C1 segment of cervical spinal cord (tissue), 14 donors: ENCODE measurements around the gene ERICH6.

Experiments used
- DNase-seq, 14 donors: peaks; one replicate each; lab custom pipeline; 2025; lab: John Stamatoyannopoulos, UW

The ERICH6 gene

DNA sequence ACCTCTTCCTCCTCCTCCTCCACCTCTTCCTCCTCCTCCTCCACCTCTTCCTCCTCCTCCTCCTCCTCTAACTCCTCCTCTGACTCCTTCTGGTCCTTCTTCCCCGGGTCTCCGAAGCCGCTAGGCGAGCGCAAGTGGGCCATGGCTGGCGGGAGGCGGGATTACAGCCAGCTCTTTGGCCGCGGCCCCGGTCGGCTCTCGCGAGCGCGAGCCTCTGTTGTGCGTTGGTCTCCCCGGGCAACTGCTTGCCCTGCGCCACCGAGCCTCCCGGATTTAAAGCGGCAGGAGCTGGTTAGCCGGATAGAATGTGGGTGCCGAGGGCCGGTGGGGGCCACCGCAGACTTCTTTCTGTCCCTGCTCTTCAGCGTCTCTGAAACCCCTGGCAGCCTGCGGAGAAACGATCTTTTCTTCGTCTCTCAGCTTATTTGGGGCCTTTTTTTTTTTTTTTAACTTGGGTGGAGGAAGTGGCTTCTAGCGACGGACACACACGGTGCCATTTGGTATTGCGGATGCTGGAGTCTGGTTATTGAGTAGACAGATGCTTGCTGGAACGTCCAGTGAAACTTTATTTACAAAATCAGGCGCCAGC is at the start of gene ERICH6:
ERICH6 (minus strand) TSS at position 165 of the 589 bp plus-strand sequence; CDS start at position 143, 22 bp downstream.
- DNase-seq = peak; percentile 14 to 87 (median 80)

DNA sequence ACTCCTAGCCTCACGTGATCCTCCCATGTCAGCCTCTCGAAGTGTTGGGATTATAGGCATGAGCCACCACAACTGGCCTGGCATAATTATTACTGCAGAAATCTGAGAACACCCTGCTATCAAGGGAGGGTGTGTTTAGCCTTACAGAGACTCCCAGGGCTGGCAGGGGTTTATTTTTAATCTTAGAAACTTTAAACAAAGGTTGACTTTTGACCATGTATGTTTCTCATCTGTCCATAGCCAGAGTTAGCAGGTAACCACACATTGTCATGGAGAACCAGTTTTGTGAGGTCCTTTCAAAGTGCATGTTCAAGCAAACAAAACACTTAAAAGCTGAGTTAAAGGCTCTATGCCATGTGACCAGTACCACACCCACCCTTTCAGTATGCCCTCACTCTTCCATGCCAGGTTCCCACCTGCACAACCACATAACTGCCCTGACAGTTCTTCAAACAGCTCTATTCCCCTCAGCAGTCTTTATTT is 48.1 kb upstream of the ERICH6 start:
- no peak for DNase-seq

DNA sequence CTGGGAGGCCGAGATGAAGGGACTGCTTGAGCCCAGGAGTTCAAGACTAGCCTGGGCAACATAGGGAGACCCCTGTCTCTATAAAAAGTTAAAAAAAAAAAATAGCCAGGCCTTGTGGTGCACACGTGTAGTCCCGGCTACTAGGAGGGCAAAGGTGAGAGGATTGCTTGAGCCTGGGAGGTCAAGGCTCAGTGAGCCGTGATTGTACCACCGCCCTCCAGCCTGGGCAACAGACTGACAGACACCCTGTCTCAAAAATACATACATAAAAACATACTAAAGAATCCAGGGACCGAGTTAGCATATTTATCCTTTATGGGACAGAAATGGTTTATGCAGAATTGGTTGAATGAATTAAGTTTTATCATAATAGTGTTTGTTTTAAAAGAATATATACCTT is 45.5 kb upstream of the ERICH6 start:
- DNase-seq = no peak

GRCh38 chr3:150748684-150749047 is 44.9 kb upstream of the ERICH6 start:
- DNase-seq = no peak

DNA sequence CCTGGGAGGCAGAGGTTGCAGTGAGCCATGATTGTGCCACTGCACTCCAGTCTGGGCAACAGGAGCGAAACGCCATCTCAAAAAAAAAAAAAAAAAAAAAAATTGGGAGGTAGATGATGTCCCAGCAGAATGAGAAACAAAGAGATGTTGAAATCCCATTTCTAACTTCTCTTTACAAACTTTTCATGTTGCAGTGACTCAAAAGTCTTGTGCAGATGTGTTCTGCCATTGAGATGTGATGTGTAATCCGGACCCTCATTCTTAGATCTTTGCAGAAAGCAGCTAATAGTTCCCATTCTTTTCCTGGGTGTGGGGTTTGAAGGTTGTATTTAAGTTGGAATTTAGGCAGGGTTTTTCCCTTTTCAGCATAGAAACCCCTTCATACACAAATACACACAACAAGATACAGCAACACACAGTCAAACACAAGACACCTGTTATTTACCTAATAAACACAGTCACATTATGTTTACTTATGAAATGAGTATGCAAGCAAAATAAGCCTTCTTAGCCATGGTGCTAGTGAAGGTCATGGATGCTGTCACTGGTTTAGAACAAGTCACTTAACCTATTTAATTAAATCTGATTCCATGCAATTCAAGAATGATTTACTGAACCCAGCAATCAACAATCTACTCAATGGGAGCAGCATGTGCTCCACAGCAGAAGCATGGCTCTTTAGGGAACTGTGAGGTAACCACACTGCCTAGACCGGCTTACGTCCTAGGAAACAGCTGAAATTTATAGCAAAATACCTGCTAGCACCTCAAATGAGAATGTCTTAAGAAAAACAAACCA is 44.4 kb upstream of the ERICH6 start:
- no peak for DNase-seq

- DNase-seq = no peak
Measured at GRCh38 chr3:150746791-150747590, 43.3 kb upstream of the ERICH6 start.

GRCh38 chr3:150745832-150746231 is 42.1 kb upstream of the ERICH6 start:
- DNase-seq = no peak

- DNase-seq = no peak
Measured at GRCh38 chr3:150744919-150745211, 41.1 kb upstream of the ERICH6 start.

DNA sequence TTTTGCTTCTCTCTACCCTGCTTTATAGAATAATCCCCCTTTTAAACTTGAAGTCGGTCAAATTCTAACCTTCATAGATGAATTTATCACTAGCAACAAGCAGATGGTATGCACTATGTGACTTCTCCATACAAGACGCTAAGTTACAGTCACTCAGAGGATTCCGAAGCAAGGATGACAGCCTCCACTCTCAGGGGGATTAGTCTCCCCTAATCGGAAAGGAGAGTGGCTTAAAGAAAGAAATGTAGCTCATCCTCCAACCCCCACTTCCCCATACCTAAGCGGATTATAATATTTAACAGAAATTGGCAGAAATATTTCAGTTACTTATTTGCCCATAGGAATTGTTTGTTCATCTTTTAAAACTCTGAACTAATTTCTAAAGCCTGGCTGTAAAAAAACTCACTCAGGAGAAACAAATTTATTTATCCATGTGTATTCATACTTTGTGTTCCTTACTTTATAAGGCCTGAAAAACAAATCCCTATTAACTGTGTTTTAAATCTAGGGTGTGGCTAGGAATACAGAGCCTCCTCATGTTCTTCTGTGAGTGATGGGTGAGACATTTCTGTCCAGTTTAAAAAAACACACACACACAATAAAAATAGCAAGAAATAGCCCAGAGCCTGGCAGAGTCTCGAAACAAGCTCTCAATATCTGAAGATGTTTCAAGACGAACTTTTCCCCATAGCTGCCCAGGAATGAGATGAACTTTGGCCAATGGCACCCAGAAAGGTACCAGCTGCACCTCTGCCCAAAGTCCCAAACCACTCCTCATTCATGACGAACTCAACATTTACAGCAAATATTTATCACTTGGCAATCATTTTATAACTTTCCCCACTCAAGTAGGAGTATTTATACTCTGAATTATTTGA is 40.6 kb upstream of the ERICH6 start:
- DNase-seq = no peak

DNA sequence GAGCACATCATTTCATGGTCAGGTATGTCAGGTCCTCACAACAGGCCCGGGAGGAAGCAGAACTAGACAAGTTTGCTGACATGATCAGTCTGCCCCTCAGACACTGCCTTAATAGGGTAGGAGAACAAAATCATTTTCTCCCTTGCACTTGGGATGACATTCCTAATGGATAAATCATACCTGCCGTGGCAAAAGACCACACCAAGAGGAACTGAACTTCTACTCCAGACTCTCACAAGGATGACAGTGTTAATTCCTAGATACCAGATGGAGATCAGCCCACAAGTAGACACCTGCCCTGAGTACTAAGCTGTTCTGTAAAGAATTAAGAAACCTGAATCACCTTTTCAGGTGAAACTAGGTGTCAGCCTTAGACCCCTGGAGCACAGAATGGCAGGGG is 39.8 kb upstream of the ERICH6 start:
- no peak for DNase-seq

DNA sequence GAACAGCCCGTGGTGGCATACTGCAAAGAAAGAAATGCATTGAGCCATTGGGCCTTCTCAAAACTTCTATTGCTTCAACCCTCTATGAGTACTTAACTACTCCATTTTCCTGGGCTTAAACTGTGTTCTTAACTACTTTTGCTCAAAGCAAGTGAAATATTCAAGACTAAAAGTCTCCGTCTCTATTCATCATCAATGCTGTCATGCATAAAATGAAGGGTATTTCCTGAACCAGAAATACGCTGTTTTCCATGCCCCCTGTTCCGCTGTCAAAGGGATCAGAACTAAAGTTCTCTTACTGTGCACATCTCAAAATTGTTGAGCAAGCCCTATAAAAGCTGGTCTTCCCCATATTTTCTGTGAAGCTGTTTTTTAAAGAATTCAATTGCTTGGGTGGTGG is 39.0 kb upstream of the ERICH6 start:
- no peak for DNase-seq

GRCh38 chr3:150742141-150742523 is 38.4 kb upstream of the ERICH6 start:
- DNase-seq = no peak

DNA sequence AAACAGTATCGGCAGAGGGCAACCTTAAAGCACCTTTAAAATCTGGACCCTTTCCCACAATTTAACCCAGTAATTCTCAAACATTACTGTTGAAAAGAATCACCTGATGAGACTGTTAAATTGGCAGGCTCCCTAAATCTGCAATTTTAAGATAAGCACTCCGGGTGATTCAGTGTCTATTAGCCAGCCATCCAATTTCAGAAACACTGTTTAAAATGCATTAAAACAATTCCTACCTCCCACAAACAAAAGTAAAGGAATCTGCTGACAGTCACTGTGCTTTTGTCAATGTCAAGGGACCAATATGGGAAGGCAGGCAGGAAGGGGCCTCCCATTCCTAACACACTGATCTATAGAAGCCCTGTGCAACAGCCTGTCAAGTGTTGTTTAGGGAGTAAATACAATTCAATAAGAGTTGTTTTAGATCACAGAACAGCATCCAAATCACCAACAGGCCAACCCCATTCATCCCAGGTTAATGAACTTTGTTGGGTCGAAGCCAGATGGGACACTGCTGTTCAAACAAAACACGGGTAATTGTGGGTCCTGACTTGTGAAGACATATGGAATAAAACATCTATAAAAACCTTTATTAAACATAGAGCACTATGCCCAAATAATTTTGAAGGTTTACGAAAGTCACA is 37.9 kb upstream of the ERICH6 start:
- no peak for DNase-seq

GRCh38 chr3:150740733-150741496 is 37.2 kb upstream of the ERICH6 start:
- no peak for DNase-seq

DNA sequence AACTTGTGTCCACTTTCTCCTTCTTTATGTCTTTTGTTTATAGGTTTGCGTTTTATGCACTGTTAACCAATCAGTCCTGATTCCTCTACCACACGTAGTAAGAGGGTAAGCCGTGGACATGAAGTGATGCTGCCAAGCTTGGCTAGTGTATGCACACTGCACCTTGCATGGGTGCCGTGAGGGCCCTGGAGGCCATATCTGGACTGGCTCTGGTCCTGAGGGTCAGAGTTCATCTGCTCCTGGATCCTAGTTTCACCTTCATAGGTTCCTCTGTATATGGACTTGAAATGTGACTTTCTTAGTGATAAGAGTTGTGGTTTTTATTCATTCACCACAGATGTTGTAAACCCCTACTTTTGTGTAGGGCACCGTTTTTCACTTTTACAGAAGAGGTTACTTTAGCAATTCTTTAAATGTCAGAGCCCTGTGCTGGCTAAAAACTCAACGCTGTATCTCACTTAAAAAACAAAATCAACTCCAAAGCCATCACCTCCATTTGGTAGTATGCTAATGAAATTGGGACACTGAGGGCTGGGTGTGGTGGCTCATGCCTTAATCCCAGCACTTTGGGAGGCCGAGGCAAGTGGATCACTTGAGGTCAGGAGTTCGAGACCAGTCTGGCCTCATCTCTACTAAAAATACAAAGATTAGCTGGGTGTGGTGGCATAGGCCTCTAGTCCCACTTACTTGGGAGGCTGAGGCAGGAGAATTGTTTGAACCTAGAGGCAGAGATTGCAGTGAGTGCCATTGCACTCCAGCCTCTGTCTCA is 36.3 kb upstream of the ERICH6 start:
- no peak for DNase-seq

DNA sequence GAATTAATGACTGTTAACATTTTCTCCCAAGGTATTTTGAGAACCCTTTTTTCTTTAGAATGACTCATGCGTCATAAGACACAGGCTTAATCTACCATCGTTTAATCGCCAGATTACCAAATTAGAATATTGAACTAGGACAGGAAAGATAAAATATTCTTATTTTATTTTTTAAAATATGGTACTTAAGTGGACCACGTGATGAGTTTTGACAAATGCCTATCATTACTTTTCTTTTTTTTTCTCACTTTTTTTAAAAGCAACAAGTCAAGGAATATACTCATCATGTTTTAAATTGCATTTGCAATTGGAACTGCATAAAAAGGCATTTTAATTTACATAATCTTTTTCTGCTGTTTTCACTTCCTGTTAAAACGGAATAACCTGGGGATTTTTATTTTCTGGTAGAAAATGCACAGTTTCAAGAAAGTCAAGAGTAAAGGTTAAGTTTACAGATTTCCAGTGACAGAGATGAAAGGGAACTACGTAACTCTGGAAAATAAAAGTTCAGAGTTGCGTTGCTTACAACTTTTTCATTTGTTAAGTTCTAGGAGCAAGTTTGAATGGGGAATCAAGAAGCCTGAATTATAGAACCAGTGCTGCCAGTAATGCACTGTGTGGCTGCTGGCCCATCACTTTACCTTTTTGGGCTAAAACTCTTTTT is 35.6 kb upstream of the ERICH6 start:
- no peak for DNase-seq

DNA sequence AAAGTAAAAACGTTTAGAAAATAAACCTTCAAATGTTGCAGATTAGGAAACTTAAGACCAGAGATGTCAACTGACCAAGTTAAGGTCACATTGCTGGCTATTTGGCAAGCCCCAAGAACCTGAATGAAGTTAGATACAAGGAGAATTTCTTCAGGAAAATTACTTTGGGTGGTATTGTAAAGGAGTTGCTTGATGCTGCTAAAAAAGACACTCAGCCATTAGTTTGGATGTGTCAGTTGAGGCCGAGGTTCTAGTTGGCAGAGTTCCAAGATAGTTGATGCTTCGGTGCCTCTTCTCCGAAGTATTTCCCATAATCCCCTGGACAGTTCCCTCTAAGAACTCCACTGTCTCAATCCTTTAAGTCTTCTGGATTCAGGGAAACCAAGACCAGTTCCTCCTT is 35.0 kb upstream of the ERICH6 start:
- no peak for DNase-seq

DNA sequence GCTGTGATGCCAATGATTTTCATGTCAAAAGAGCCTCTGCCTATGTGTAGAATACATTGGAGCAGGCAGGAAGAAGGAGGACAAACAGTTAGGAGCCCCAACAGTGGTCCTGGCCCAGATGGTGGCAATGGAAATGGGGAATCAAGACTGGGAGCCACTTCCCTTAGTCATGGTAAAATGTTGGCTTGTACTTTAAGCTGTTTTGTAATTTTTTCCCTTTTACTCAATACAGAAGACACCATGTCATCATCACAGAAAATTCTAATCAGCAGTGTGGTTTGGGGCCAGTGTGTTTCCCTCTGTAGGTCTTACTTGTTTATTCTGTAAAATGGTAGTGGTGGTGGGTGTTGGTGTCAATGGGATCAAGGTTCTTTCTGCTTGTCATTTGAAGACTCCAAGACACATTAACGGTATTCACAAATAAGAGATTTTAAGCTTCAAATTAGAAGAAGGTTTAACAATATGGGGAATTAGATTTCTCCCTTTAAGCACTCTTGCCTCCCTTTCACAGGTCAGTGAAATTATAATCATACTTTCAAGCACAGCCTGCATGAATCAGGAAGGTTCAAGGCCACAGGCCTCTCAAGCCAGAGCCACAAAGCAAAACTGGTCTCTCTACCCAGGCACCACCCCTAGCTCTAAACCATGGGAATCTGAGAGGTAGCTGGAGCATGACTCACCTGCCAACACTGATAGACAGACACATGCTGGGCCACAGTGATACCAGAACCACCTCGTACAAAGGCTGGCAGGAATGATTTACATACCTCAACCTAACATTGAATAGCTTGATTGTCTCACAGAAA is 34.4 kb upstream of the ERICH6 start:
- DNase-seq = no peak
